Occipital lobe (tissue), 2 donors: ENCODE data around the gene ZNF320. TPM values are rescaled to one million over a fixed set of nuclear protein-coding genes. Genes with fewer than 3 reads are reported as not detected.

Experiments used
- small RNA-seq: library from RNA; depleted of rRNA; stranded (forward); fragments of <200 nt; gene quantifications from one replicate; pipeline ENCODE3, GENCODE V24; 2014
- total RNA-seq: library from RNA; depleted of rRNA; stranded (reverse); fragments of >200 nt; gene quantifications from one replicate; pipeline ENCODE4 v1.2.3, GENCODE V29; 2014

Gene ZNF320
- total RNA-seq, 1 donor from 2014 or later, result 22.6 TPM

Small RNAs within 50 kb of the gene (small RNA-seq; reads per million reads assigned to genes)
- 0.09 reads per million for gene ZNF320

Other genes starting within 250 kb of the ZNF320 start
- 34.5 TPM for gene ZNF611, start 162.6 kb downstream of the ZNF320 start, total RNA-seq
- gene ZNF600, start 110.8 kb downstream of the ZNF320 start, total RNA-seq, result 0.31 TPM
- gene ZNF28, start 76.0 kb downstream of the ZNF320 start, total RNA-seq, result 35.1 TPM
- gene ZNF468, start 40.0 kb downstream of the ZNF320 start, total RNA-seq, result 38.5 TPM
- 5.5 TPM for gene ZNF888, start 25.8 kb upstream of the ZNF320 start, total RNA-seq
- gene ZNF816, start 65.2 kb upstream of the ZNF320 start, total RNA-seq, result 5.8 TPM
- not detected for gene ERVV-1, start 116.3 kb upstream of the ZNF320 start, total RNA-seq
- gene ERVV-2, start 147.1 kb upstream of the ZNF320 start, total RNA-seq, result not detected
- gene ZNF160, start 205.8 kb upstream of the ZNF320 start, total RNA-seq, result 35.1 TPM
- gene ZNF415, start 235.3 kb upstream of the ZNF320 start, total RNA-seq, result 24.3 TPM